ENCODE data around the gene DOCK1.

Gene DOCK1

DNA sequence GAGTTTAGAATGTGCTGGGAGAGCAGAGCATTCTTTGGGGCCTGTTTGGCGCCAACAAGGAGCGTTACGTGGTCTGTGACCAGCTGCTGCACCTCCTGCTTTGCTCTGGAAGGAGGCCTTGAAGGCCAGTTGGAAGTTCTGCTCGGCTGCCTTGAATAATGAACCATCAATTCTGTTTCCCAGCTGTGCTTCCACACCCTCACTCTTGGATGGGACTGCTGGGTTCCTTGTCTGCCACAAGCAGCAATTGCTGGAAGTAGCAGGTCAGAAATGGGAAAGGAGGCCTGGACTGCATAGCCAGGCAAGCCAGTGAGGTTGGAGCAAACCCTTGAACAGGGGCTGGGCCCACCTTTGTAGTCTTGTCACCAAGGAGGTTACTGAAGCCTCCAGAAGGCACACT, 377.8 kb downstream of the DOCK1 start:
- H3K4me3 ChIP-seq (replicated peaks; ENCODE audit: low read depth, low read length) = no peak overlapping the region
- DNase-seq (ENCODE audit: low read depth) = no peak
- TF ChIP-seq, protein P1, sequence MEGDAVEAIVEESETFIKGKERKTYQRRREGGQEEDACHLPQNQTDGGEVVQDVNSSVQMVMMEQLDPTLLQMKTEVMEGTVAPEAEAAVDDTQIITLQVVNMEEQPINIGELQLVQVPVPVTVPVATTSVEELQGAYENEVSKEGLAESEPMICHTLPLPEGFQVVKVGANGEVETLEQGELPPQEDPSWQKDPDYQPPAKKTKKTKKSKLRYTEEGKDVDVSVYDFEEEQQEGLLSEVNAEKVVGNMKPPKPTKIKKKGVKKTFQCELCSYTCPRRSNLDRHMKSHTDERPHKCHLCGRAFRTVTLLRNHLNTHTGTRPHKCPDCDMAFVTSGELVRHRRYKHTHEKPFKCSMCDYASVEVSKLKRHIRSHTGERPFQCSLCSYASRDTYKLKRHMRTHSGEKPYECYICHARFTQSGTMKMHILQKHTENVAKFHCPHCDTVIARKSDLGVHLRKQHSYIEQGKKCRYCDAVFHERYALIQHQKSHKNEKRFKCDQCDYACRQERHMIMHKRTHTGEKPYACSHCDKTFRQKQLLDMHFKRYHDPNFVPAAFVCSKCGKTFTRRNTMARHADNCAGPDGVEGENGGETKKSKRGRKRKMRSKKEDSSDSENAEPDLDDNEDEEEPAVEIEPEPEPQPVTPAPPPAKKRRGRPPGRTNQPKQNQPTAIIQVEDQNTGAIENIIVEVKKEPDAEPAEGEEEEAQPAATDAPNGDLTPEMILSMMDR (IDR thresholded peaks at IDR 0.05; ENCODE audit: low read length, missing control alignments) = no peak

DNA sequence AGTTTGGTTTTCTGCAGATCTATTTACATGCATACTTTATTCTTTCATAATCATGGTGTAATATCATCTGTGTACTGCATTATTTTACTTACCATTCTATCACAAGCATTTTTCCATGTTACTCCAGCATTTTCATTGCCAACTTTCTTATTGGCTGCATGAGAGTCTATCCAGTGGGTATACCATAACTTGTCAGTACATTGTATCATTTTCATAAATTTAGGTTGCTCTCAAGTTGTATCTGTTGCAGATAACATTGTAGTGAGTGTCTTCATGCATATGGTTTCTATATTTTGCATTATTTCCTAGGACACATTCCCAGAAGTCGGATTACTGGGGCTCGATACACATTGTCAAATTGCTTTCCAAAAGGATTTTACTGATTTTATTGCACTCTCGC, 378.3 kb downstream of the DOCK1 start:
- H3K4me3 ChIP-seq (replicated peaks; ENCODE audit: low read depth, low read length) = no peak overlapping the region
- TF ChIP-seq, protein P1 (IDR thresholded peaks at IDR 0.05; ENCODE audit: low read length, missing control alignments) = no peak
- no peak for DNase-seq (ENCODE audit: low read depth)

DNA sequence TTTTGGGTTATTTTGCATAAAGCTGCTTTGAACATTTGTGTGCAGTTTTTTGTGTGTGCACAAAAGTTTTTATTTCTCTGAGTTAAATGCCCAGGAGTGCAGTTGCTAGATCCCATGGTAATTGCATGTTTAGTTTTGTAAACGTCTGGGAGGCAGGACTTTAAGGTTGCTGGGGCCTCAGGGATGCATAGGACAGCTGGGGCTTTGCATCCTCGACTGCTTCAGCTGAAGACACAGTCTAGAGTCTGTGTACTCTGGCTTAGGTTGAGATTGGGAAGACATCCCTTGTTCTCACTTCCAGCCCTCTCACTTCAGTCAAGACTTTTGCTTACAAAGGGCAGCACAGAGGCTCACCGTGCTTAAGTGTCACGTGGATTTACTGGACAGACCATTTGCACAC, 385.6 kb downstream of the DOCK1 start:
- TF ChIP-seq, protein P1 (IDR thresholded peaks at IDR 0.05; ENCODE audit: low read length, missing control alignments) = no peak
- H3K4me3 ChIP-seq (replicated peaks; ENCODE audit: low read depth, low read length) = no peak overlapping the region
- DNase-seq (ENCODE audit: low read depth) = no peak

DNA sequence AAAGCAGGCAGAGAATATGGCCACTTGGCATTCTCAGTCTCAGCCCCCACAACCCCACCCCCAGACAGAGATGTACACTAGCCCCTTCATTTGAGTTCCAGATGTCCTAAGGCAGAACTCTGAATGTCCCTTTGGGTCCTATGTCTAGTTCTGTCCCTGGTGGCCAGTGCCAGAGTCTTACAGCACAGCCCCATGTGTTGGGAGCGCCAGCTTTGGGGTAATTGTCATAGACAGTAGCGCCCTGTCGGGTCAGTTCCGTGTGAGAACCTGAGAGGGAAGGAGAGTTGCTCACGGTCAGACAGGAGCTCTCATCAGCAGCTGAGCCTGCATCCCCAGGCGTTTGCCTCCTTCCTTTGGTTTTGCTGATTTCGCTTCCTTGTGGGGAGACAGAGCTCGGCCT, 386.1 kb downstream of the DOCK1 start:
- no peak overlapping the region for H3K4me3 ChIP-seq (replicated peaks; ENCODE audit: low read depth, low read length)
- TF ChIP-seq, protein P1 (IDR thresholded peaks at IDR 0.05; ENCODE audit: low read length, missing control alignments) = no peak
- DNase-seq (ENCODE audit: low read depth) = no peak

DNA sequence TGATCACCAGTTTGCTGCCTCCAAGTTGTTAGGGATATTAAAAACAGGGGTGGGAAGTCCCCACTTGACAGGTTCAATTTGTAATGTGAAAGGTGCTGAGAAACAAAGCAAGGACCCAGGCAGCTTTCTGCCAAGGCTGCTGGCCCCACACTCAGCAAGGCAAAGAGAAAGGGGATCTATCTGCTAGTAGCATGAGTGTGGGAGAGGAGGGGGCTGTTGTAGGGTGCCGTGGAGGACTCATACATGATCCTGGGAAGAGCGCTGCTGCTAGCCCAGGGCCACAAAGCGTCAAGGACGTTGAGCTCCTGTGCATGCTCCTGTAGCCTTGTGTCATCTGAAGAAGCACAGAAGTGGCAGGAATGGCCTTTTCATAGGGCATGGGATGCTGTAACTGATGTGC, 387.7 kb downstream of the DOCK1 start:
- no peak overlapping the region for H3K4me3 ChIP-seq (replicated peaks; ENCODE audit: low read depth, low read length)
- TF ChIP-seq, protein P1 (IDR thresholded peaks at IDR 0.05; ENCODE audit: low read length, missing control alignments) = no peak
- DNase-seq (ENCODE audit: low read depth) = no peak

DNA sequence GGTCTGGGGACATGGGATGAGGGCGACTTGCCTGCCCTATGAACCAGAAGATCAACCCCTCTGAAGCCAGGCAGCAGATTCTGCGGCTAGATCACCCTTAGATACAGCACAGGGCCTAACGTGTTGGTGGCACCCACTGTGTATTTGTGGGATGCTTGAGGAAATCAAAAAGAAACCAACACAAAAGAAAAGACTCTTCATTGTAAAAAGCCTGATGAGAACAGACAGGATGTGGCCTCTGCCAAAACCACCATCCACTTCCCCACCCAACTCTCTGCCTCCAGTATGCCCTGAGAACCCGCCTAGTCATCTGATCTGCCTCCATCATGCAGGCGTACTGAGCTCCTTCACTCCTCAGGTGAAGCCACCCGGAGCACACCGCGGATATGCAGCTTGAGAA, 388.4 kb downstream of the DOCK1 start:
- H3K4me3 ChIP-seq (replicated peaks; ENCODE audit: low read depth, low read length) = no peak overlapping the region
- TF ChIP-seq, protein P1 (IDR thresholded peaks at IDR 0.05; ENCODE audit: low read length, missing control alignments) = no peak
- DNase-seq (ENCODE audit: low read depth) = no peak

DNA sequence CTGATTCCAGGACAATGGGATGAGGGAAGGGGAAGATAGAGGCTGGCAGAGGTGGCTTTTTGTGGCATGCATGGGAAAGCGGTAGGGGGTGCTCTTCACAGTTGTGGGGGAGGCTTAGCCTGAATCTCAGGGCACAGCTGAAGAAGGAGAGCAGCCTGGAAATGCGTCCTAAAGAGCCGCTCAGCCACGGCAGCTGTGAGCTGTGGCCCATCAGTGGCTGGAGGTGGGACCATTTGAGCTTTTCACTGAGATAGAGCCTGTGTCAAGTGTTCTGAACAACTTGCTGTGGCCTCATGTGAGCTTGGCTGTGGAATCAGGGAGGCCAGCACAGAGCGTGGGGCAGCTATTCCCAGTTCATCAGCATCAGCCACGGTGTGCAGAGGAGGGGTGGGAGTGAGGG, 391.5 kb downstream of the DOCK1 start:
- no peak overlapping the region for H3K4me3 ChIP-seq (replicated peaks; ENCODE audit: low read depth, low read length)
- TF ChIP-seq, protein P1 (IDR thresholded peaks at IDR 0.05; ENCODE audit: low read length, missing control alignments) = no peak
- no peak for DNase-seq (ENCODE audit: low read depth)

Measured in fibroblast of pulmonary artery (primary cell).